Smooth muscle cell of the brain vasculature (primary cell): ENCODE data around the gene ABCC1.
"Not testable (repeated sequence)": the region's sequence is repeated elsewhere in the genome, so short reads cannot be mapped to it uniquely, and the experiment has no call there.

Experiments
- DNase-seq: peaks from one replicate; pipeline ENCODE4 v3.0.0-alpha.2; 2012; ENCODE audit warnings: low read depth, low spot score

ABCC1 gene

GRCh38 chr16:15946257-15947044 is 3.0 kb upstream of the ABCC1 start:
- no peak for DNase-seq

DNA sequence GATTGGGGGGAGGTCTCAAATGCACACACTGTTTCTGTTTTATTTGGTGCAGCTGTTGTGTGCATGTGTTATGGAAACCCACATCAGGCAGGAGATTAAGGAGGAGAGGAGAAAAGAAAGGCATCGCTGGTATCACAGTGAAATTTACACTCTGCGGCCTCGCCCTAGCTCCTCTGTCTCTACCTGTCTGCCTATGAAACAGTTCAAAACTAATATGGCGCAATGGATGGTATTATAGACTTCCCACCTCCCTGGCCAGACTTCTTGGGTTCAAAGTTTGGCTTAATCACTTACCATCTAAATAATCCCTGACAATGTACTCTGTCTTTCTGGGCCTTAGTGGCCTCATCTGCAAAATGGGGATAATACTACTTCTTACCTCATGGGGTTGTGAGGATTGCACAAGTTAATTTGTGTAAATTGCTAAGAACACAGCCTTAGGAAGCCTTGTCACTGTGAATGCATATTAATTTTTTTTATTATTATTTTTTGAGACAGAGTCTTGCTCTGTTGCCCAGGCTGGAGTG is 1.4 kb upstream of the ABCC1 start:
- no peak for DNase-seq

DNA sequence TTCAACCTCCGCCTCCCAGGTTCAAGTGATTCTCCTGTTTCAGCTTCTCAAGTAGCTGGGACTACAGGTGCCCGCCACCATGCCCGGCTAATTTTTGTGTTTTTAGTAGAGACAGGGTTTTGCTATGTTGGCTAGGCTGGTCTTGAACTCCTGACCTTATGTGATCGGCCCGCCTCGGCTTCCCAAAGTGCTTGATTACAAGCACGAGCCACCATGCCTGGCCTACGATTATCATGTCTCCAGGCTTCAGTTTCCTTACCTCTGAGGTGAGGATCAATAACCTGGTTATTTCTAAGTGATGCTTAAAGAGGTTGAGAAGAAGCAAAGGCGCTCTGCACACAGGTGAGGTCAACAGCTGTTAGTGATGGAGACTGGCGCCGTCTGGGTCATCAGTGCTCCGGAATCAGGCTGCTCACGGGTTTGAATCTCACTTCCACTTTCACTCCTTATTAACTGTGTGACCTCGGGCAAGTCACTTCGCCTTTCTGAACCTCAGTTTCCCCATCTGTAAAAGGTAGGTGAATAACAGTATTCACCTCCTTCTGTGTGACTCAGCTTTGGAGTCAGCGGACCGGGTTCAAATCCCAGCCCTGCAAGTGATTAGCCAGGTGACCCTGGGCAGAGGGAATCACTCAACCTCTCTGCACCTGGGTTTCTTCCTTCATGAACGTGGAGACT is 745 bp upstream of the ABCC1 start:
- DNase-seq = no peak

- DNase-seq = no peak
Measured at GRCh38 chr16:15950161-15950854, 892 bp downstream of the ABCC1 start.

GRCh38 chr16:15950869-15951268 is 1.5 kb downstream of the ABCC1 start:
- DNase-seq = no peak

GRCh38 chr16:15951852-15952251 is 2.4 kb downstream of the ABCC1 start:
- DNase-seq = no peak

GRCh38 chr16:15952265-15952711 is 2.9 kb downstream of the ABCC1 start:
- DNase-seq = no peak

- DNase-seq = no peak
Measured at GRCh38 chr16:15953477-15953876, 4.1 kb downstream of the ABCC1 start.

DNA sequence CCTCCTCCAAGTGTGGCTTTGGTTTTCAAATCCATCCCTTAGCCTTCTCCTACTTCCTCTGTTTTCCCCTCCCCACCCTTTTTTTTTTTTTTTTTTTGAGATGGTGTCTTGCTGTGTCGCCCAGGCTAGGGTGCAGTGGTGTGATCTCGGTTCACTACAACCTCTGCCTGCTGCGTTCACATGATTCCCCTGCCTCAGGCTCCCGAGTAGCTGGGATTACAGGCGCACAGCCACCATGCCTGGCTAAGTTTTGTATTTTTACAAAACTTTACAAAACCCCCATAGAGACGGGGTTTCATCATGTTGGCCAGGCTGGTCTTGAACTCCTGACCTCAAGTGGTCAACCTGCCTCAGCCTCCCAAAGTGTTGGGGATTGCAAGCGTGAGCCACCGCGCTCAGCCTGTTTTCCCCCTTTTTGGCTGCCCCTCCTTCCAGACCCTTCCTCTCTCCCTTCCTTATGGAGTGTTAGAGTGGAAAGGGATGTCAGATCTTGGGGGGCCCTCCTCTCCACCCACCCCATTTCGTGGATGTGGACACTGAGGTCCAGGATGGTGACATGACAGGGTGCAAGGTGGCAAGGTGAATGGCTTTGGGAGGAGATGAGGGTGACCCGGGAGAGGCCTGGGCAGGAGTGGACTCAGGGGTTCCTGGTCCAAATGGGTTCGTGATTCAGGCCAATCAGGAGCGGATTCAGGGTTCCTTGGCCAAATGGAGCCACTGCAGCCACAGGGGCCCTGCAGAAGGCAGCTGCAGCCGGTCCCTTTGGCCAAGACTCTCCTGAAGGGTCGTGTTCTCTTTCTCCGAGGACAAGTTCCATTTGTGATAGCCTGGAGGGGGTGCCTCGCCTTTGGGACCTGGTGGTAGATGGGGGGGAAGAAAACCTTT is 4.8 kb downstream of the ABCC1 start:
- no peak for DNase-seq

DNA sequence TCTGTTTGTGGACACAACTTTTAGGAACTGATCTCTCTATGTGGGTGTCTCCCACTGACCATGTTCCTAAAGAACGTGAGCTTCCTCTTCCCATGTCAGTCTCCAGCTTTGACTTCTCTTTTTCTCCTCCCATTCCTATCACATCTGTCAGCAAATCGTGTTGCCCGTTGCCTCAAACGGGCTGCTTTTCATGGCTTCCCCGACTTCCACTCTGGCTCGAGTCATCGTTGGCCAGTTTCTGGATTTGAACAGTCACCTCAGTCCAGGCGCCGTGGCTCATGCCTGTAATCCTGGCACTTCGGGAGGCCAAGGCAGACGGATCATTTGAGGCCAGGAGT is 5.4 kb downstream of the ABCC1 start:
- DNase-seq = no peak

DNA sequence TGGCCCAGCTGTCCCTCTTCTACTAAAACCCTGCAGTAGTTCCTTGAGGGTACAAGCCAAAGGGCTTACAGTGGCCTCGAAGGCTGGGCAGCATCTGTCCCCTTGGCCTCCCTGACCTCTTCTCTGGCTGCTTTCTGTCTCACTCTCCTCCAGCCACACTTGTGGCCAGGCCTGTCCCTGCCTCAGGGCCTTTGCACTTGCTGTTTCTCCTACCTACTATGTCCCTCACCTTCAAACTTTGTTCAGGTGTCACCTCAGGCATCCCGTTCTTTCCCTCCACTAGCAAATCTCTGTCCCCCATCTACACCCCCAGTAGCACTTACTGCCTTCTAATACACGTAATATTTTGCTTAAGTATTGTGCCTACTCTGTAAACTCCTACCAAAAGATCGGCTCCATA is 6.0 kb downstream of the ABCC1 start:
- no peak for DNase-seq

GRCh38 chr16:15956106-15956505 is 6.7 kb downstream of the ABCC1 start:
- DNase-seq = not testable (repeated sequence)

- DNase-seq = no peak
Measured at GRCh38 chr16:15958703-15959348, 9.4 kb downstream of the ABCC1 start.

- DNase-seq = no peak
Measured at GRCh38 chr16:15960124-15960971, 10.9 kb downstream of the ABCC1 start.

DNA sequence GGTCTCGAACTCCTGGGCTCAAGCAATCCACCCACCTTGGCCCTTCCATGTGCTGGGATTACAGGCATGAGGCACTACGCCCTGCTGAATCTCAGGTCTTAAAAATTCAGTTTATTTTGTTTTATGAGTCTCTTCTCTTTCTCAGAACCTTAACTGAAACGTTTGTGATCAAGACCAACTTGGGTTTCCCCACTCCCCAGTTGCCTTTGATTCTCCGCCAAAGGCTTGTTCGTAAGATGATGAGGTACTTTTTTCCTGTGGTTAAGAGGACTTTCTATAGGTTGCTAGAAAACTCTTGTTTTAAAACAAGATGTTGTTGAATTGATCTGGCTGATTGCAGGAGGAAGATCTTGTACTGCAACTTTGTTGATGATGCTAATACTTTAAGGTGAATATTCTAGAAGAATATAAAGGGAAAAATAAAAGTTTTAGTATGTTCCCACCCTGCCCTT is 11.7 kb downstream of the ABCC1 start:
- DNase-seq = no peak

DNA sequence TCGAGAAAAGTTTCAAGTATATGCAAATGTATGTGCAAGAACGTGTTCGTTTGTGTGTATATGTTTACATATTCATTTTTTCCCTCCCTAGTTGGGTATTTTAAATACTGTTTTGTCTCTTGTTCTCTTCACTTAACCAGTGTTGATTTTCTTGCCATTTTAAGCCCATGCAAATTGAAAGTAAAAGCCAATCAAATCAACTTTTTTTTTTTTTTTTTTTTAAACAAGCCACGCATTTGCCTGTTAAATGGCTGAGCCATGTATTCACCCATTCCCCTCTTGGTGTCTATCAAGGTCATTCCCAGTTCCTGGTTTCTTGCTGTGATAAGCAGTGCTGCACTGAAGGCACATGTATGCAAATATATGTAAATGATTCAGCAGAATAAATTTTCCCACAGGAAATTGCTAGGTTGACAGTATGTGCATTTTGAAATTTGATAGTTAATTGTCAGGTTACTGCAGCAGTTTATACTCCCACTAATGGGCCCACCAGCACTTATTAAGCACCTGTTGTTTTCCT is 12.2 kb downstream of the ABCC1 start:
- DNase-seq = no peak

- no peak for DNase-seq
Measured at GRCh38 chr16:15963307-15963910, 14.0 kb downstream of the ABCC1 start.

DNA sequence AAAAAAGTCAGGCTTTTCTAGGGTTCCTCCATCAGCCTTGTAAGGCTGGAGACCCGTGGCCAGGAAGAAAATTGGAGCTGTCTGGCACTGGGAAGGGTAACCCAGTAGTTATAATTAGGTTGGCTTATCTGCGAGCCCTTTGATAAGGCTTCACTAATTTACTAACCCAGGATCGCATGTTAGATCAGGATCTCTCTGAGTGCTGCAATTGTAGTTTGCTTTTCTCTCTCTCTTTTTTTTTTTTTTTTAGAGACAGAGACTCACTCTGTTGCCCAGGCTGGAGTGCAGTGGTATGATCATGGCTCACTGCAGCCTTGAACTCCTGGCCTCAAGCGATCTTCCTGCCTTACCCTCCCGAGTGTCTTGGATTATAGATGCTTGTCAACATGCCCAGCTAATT is 17.0 kb downstream of the ABCC1 start:
- DNase-seq = no peak

- no peak for DNase-seq
Measured at GRCh38 chr16:15966836-15967546, 17.6 kb downstream of the ABCC1 start.
